Caco-2 (cell line): ENCODE results near the gene WDR86. TPM values are rescaled to one million over a fixed set of nuclear protein-coding genes. Genes with fewer than 3 reads are reported as not detected.

Experiments
- BruUV-seq: library from RNA; stranded (reverse); fragments of 400-500 nt; replicated peaks from 2 replicates; lab custom pipeline; 2021; lab: Mats Ljungman, UMichigan
- CTCF ChIA-PET: fragments of 300-600 bp; sonication (Branson Sonifier 250); formaldehyde crosslinking; loops from one replicate; lab custom pipeline; 2022; ENCODE audit warnings: antibody characterized with exemption; lab: Charles Lee
- POLR2A ChIA-PET: fragments of 300-600 bp; sonication (Branson Sonifier 250); formaldehyde crosslinking; loops from one replicate; lab custom pipeline; 2022; ENCODE audit warnings: antibody characterized with exemption; lab: Charles Lee
- DNase-seq, 2 experiments: peaks; one replicate each; pipeline versions ENCODE4 v3.0.0 to v3.0.0-alpha.2; 2020 to 2022
- H3K27me3 ChIP-seq: replicated peaks from 2 replicates; pipeline ENCODE4 v1.6.0; 2011; ENCODE audit warnings: low read length; ENCODE audit not compliant: control insufficient read depth, insufficient read depth
- H3K36me3 ChIP-seq: 2 replicates; pipeline ENCODE4 v1.5.1; 2011; ENCODE audit warnings: low read length; ENCODE audit not compliant: control insufficient read depth, insufficient read depth
- H3K4me1 ChIP-seq: fragments of 250-450 bp; sonication (Bioruptor Pico); 2 replicates; pipeline ENCODE4 v1.5.1; 2020; ENCODE audit warnings: mild to moderate bottlenecking
- H3K4me3 ChIP-seq: 2 replicates; pipeline ENCODE4 v1.5.1; 2011; ENCODE audit warnings: low read depth, mild to moderate bottlenecking, control low read depth, low read length
- H3K9me3 ChIP-seq: fragments of 250-450 bp; sonication (Bioruptor Pico); 2 replicates; pipeline ENCODE4 v1.5.1; 2020; ENCODE audit warnings: mild to moderate bottlenecking, moderate library complexity
- H3K27ac Mint-ChIP-seq: one replicate; pipeline ENCODE4 v1.8.0; 2022; ENCODE audit warnings: mixed read lengths; ENCODE audit not compliant: unreplicated experiment
- H3K27me3 Mint-ChIP-seq: one replicate; pipeline ENCODE4 v1.8.0; 2022; ENCODE audit warnings: mixed read lengths; ENCODE audit not compliant: insufficient read depth, unreplicated experiment
- H3K36me3 Mint-ChIP-seq: one replicate; pipeline ENCODE4 v1.8.0; 2022; ENCODE audit warnings: mild to moderate bottlenecking, mixed read lengths; ENCODE audit not compliant: insufficient read depth, unreplicated experiment
- H3K4me1 Mint-ChIP-seq: one replicate; pipeline ENCODE4 v1.8.0; 2022; ENCODE audit warnings: low read depth, mixed read lengths; ENCODE audit not compliant: unreplicated experiment
- H3K4me3 Mint-ChIP-seq: one replicate; pipeline ENCODE4 v1.8.0; 2022; ENCODE audit warnings: mild to moderate bottlenecking, moderate library complexity, mixed read lengths; ENCODE audit not compliant: unreplicated experiment
- H3K9me3 Mint-ChIP-seq: one replicate; pipeline ENCODE4 v1.8.0; 2022; ENCODE audit warnings: mixed read lengths; ENCODE audit not compliant: unreplicated experiment
- intact Hi-C: fragments of 100-400 bp; cut with micrococcal nuclease; formaldehyde crosslinking; loops from one replicate; pipeline ENCODE4 v1.10.0; 2022; ENCODE audit not compliant: unreplicated experiment
- total RNA-seq: library from RNA; stranded (reverse); gene quantifications from 2 replicates; pipeline ENCODE4 v1.2.3, GENCODE V29; 2022
- TF ChIP-seq, protein P1 (sequence below), 2 experiments: fragments of 200-600 bp in 1 of 2; IDR thresholded peaks; 1 replicate in 1 of 2; 2 replicates in 1 of 2; pipeline versions ENCODE4 v1.5.1 to v1.8.0; 2011 to 2022; ENCODE audit warnings: antibody characterized with exemption in 1 of 2, control low read depth in 1 of 2, inconsistent platforms in 1 of 2, low read depth in 1 of 2, low read length in 1 of 2, mild to moderate bottlenecking in 1 of 2, moderate library complexity in 1 of 2; ENCODE audit not compliant: insufficient read depth in 1 of 2, severe bottlenecking in 1 of 2, unreplicated experiment in 1 of 2

The WDR86 gene
- total RNA-seq, 1 experiment from 2014 or later, result 0.52 TPM

DNA sequence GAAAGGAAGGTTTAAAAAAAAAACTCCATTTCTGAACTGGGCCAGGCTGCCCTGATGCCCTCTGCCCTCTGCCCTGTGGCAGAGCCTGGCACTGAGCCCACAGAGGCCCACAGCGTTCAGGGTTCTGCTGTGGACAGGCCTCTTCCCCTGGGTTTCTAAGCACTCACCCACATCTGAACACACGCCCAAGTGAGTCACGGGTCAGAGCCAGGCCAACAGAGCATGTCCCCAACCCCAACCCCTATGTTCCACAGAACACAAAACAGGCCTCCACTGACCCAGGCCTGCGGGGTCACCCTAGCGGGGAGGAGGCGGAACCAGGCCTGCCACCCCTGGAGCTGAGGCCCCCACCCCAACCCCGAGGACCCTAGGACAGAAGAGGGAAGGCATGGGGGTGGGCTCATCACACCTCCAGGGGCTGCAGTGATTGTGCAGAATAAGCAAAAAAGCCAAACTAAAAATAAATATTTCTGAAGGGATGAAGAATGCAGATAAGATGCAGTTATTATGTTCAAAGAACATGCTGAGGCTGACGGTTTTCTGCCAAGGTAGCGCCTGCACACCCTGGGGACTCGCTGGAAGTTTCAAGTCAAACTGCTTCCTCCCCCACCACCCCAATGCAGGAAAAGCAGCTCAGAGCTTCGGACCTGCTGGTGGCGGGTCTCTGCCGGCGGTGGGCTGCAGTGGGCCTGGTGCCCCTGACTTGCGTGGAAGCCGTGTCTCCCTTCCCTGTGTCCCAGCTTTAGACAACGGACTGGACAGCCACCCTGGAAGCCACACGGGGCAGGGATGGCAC, 5.4 kb downstream of the WDR86 start:
- no peak overlapping the region for H3K27ac Mint-ChIP-seq
- intact Hi-C loops, result no loop called here

DNA sequence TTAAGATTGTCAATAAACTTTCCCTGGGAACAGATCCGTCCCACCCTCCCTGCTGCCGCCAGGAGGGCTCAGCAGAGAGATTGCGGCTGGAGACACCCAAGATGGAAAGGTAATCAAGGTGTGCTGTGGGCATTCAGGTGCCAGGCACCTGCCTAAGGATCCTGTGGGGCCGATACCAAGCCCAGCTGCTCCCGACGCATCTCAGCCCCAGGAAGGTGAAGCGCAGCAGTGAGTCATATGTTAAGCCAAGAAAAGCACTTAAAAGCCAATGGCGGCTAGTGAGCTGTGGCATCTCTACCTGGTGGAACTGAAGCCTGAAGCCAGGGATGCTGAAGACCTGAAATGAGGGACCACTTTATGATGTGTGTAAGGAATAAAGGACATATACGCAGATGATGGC, 6.1 kb downstream of the WDR86 start:
- BruUV-seq, result no TSS peak
- CTCF ChIA-PET, result no interaction called here
- no peaks in the 10 kb centered on the region for H3K36me3 ChIP-seq
- Mint-ChIP-seq H3K27ac (no peak overlapping the region), H3K9me3 (no peaks in the 10 kb centered on the region), H3K4me1 (no peaks in the 10 kb centered on the region), H3K27me3 (no peaks in the 10 kb centered on the region), H3K36me3 (no peaks in the 10 kb centered on the region), H3K4me3 (no peak overlapping the region)
- no peaks in the 10 kb centered on the region for H3K9me3 ChIP-seq
- H3K4me1 ChIP-seq, result no peaks in the 10 kb centered on the region
- no peak for DNase-seq
- no peak overlapping the region for H3K4me3 ChIP-seq
- intact Hi-C loops, result no loop called here
- TF ChIP-seq, protein P1, sequence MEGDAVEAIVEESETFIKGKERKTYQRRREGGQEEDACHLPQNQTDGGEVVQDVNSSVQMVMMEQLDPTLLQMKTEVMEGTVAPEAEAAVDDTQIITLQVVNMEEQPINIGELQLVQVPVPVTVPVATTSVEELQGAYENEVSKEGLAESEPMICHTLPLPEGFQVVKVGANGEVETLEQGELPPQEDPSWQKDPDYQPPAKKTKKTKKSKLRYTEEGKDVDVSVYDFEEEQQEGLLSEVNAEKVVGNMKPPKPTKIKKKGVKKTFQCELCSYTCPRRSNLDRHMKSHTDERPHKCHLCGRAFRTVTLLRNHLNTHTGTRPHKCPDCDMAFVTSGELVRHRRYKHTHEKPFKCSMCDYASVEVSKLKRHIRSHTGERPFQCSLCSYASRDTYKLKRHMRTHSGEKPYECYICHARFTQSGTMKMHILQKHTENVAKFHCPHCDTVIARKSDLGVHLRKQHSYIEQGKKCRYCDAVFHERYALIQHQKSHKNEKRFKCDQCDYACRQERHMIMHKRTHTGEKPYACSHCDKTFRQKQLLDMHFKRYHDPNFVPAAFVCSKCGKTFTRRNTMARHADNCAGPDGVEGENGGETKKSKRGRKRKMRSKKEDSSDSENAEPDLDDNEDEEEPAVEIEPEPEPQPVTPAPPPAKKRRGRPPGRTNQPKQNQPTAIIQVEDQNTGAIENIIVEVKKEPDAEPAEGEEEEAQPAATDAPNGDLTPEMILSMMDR (IDR thresholded peaks at IDR 0.05; ENCODE audit: insufficient read depth in 1 of 2, low read depth in 1 of 2, low read length in 1 of 2, severe bottlenecking in 1 of 2, unreplicated experiment in 1 of 2), result no peak
- POLR2A ChIA-PET, result no interaction called here
- H3K27me3 ChIP-seq, result no peaks in the 10 kb centered on the region

More for the DNA sequence above, 5.4 kb downstream of the WDR86 start:
- Mint-ChIP-seq H3K36me3 (no peaks in the 10 kb centered on the region), H3K4me3 (no peak overlapping the region), H3K27me3 (no peaks in the 10 kb centered on the region), H3K9me3 (no peaks in the 10 kb centered on the region), H3K4me1 (no peaks in the 10 kb centered on the region)
- Histone ChIP-seq H3K36me3 (no peaks in the 10 kb centered on the region), H3K27me3 (no peaks in the 10 kb centered on the region), H3K4me3 (no peak overlapping the region), H3K4me1 (no peaks in the 10 kb centered on the region), H3K9me3 (no peaks in the 10 kb centered on the region)
- POLR2A ChIA-PET, result no interaction called here
- no peak for DNase-seq
- TF ChIP-seq, protein P1 (IDR thresholded peaks at IDR 0.05; ENCODE audit: insufficient read depth in 1 of 2, low read depth in 1 of 2, low read length in 1 of 2, severe bottlenecking in 1 of 2, unreplicated experiment in 1 of 2), result no peak
- no TSS peak for BruUV-seq
- CTCF ChIA-PET, result no interaction called here

DNA sequence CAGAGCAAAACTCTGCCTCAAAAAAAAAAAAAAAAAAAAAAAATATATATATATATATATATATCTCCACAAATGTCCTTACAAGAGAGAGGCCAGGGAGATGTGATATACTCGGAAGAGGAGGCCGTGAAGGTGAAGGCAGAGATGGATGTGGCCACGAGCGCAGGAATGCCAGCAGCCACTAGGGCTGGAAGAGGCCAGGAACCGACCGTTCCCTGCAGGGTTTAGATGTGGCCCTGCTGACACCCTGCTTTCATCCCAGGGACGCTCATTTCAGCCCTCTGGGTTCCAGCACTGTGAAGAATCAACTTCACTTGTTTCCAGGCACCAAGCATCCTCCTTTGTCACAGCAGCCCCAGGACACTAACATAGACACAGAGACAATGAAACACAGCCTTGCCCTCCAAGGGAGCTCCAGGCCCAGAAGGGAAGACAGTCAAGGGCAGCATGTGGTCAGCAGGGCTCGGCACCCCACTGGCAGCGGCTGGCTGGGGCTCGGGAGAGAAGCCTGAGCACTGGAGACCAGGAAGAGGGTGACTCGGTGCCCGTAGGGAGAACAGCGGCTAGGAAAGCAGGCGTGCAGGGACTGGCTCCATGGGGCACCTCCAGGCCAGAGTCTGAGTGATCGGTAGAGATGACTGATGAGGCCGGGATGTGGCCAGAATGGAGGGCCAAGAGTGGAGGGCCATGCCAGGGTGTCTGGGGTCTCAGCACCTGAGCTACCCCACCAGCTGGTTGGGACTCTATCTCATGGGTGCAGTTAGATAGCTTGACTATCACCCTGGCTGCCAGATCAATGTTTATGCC, 7.6 kb downstream of the WDR86 start:
- no peaks in the 10 kb centered on the region for H3K4me1 Mint-ChIP-seq
- no peak for DNase-seq
- ChIA-PET CTCF (no interaction called here), POLR2A (no interaction called here)
- H3K4me1 ChIP-seq, result no peaks in the 10 kb centered on the region
- H3K36me3 ChIP-seq, result no peaks in the 10 kb centered on the region
- no TSS peak for BruUV-seq
- intact Hi-C loops, result no loop called here
- H3K9me3 ChIP-seq, result no peaks in the 10 kb centered on the region
- no peaks in the 10 kb centered on the region for H3K36me3 Mint-ChIP-seq
- H3K27me3 ChIP-seq, result no peaks in the 10 kb centered on the region
- H3K27ac Mint-ChIP-seq, result no peak overlapping the region
- no peak overlapping the region for H3K4me3 Mint-ChIP-seq
- H3K4me3 ChIP-seq, result no peak overlapping the region
- no peaks in the 10 kb centered on the region for H3K27me3 Mint-ChIP-seq
- H3K9me3 Mint-ChIP-seq, result no peaks in the 10 kb centered on the region
- TF ChIP-seq, protein P1 (IDR thresholded peaks at IDR 0.05; ENCODE audit: insufficient read depth in 1 of 2, low read depth in 1 of 2, low read length in 1 of 2, severe bottlenecking in 1 of 2, unreplicated experiment in 1 of 2), result no peak
